HG03135 (cell line): ENCODE measurements around the gene ZNF385B.

Source experiments
- ATAC-seq: cut with Tn5 transposase; IDR thresholded peaks from one replicate; pipeline ENCODE4 v1.9.1; 2021; ENCODE audit warnings: mild to moderate bottlenecking, moderate library complexity; ENCODE audit not compliant: unreplicated experiment

The ZNF385B gene

DNA sequence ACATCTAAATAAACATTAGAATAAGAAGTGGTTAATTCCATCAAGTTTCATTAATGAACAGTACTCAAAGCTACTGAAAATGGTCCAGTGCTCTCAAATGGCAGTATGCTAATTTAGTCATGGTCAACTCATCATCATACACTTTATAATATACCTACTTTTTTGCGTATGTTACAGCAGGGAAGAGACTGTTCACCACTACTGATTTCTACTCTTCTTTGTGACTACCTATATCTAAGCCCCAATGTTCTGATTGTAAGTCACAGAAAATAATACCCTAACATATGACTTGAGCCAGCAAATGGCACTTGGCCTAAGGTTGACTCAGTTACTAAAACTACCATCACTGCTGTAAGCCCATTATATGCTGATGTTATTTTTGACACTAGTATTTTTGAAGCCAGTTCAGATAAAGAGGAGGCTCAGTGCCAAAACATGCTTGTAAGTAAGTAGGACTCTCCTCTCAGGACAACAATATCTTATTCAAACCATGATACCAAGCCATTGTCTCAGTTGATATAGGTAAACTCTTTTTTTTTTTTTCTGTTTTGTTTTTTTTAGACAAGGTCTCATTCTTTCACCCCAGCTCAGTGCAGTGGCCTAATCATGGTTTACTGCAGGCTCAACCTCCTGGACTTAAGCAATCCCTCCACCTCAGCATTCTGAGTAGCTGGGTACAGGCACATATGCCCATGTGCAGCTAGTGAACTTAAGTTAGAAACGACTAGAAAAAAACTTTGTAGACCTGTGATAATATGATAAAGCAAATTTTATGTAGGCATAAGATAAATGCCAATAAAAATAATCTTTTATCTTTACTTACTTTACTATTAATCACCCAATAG, 266.9 kb downstream of the ZNF385B start:
- no peak for ATAC-seq

DNA sequence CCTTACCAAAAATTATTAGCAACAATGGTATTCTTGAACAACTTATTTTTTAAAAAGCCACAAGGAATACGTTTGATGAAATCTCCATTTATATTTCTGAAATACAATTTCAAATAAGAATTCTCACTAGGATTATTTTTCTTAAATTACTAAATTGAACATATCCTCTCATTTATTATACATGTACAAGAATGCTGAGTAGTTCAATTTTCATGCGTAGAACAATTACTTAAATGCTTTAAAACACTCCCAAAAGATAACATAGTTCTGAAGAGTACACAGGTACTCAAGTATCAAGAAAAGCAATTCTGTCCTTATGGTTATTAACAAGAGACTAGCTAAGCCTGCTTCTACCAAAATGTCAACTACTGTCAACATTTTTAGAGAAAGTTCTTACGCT, 268.1 kb downstream of the ZNF385B start:
- no peak for ATAC-seq

DNA sequence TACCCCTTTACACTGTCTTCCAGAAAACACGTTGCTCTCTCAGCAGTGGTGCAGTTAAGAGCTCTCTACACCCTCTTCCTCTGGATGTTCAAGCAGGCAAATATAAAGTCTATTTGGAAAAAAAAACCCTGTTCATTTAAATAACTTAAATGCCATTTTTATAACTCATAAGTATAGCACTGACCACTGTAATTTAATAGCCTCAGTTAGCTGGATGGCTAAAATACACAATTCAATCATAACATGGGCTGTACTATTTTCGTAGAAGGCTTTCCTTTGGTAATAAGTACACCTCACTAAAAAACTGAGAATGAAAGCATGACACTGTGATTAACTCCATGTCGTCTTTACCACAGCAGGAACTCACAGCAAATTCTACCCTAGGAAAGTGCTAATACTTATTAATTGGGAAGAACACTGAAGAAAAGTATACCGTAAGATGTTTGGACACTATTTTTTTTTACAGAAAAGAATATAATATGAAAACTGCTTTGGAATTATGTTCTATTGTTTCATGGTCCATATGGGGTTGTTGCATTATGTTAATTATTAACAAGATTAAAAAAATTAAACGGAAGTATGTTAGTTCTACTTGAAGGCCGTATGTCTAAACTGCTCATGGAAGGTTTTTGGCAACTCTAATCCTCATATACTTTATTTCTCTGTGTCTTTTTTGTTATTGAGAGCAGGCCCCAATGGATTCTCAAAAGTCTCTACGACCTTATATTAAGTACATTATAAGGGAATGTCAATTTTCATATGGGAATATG, 269.1 kb downstream of the ZNF385B start:
- no peak for ATAC-seq

DNA sequence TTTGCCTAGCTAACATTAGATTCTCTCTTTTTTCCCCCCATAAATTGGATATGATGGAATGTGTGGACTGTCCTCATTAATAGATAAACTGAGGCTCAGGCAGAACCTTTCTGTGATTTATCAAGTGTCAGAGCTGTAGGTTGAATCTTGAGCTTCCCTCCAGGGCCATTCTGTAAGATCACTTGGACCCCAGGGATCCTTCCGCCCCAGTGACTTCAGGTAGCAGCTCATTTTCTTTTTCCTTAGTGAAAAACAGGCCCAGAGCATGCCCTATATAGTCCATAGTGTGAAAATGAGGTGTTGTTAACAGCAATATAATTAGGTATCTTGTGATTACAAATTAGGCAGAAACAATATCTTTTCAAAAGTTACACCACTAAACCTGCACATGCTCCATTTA, 269.7 kb downstream of the ZNF385B start:
- ATAC-seq = no peak

DNA sequence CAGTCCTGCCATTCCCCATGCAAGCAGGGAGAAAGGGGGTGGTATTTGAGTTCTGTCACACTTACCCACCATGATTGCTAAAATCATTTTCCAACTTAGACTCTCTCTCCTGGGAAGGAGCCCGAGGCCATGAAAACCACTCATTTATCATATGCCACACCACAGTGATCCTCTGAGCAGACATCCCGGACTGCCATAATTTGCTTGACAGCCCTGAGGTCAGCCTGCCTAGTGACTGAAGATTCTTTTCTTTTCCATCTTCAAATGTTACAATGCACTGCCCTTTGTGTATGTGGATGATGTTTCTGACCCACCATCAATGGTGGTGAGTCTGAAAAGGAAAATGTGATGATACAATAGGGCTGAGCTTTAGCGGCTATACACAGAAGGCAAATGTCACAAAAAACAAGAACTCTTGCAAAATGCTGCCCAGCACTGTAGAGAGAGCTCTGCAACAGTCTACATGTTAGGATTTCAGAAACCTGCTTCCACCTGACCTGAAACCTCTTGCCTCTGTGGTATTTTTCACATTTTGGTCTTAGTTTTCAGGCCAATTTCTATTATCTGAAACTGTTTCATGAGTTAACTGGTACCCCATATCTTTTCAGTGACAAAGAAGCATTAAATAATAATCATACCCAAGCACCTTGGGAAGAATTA, 272.8 kb downstream of the ZNF385B start:
- ATAC-seq = no peak

DNA sequence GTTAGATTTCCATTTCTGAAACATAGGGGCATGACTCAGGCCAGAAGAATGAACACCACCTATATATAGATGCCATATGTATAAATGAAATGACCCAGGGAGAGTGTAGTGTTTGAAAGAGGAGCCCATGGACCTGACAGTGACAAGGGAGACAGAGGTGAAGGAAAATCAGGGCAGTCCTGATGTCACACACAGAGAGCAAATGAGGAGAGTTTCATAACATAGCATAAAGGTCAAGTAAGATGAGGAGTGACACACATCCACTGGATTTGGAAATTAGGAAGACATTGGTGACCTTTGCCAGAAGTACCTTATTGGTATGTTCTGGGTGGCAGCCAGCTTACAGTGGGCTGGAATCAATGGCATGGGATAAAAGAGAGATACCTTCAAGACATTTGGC, 276.7 kb downstream of the ZNF385B start:
- ATAC-seq = no peak

DNA sequence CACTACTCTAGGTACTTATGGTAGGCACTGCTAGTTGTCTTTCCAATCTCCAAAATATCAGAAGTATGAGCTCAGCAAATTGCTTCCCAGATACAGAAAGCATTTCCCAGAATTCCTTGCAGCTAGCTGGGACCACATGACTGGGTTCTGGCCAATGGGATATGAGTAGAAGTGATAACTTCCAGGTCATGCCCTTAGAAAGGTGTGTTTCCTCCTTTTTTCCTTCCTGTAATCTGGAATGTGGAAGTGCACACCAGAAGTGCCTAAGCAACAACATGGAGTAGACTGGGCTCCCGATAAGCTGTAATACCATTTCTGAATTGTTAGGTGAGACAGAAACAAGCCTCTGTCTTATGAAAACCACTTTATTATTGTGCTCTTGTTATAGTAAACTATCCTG, 279.8 kb downstream of the ZNF385B start:
- ATAC-seq = no peak

DNA sequence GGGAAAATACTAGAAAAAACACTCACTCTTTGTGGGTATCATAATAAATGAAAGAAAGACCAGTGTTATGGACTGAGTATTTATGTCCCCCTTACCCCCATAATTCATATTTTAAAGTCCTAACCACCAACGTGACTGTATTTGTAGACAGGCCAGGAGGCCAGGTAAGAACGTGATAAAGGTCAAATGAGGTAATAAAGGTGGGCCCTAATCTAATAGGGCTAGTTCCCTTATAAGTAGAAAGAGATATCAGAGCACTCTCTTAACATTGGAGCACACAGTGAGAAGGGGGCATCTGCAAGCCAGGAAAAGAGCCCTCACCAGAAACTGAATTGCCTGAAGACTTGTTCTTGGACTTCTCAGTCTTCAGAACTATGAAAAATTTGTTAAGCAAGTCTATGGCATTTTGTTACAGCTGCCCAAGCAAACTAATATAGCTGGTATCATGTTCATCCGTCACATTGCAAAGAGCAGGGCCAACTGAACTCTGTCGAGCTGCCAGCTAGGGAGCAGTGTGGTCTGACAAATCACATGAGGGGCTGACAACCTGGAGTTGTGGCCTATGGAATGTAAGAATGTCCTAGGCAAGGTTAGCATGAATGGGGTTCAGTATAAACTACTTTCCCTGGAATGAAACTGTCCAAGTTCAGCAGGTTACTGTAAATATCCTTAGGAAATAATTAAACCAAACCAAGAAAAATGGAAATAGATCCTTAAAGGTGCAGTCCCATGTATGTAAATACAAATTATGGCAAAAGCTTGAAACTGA, 280.9 kb downstream of the ZNF385B start:
- ATAC-seq = no peak

DNA sequence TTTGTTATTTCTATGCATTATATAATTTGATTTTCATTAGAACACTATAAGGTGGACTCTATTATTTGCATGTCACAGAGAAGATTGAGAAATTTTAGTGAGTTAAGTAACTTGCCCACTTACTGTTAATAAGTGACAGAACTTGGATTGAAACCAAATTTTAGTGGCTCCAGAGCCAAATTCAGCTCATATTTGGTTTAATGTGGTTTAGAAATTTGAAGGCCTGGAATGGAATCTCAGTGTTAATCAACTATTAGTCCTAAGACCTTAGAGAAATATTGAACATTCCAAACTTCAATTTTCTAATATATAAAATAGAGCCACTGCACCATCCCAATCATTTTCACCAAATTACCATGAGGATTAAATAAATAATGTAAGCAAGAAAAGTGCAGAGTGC, 281.6 kb downstream of the ZNF385B start:
- no peak for ATAC-seq

DNA sequence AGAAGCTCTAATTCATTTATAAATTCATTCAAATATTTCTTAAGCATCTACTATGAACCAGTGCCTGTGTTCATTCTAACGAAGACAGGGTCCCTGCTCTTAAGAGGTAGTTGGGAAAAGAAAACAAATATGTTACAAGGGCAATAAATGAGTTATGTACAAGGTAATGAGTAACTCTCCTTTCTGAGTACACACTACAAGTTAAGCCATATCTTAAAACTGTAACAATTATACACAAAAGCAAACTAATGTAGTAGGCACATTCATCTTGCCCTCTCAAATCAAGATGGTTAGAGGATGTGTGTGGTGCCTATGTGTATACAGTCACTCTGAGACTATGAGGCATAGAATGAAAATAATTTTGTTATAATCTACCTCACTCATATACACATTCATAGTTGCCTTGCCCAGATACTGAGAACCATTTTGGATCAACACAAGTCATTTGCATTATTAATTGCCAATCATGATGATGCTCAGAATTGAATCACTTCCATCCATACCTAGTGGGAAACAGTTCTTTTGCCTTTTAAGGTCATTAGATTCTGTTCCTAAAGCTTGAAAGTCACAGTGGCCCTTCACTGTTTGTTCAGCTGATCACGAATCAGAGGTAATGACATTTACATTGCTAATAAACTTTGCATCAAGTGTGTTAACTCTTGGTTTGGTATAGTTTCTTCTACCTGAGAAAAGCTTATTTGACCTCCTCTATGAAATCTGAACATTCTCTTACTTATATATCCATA, 283.1 kb downstream of the ZNF385B start:
- ATAC-seq = no peak

DNA sequence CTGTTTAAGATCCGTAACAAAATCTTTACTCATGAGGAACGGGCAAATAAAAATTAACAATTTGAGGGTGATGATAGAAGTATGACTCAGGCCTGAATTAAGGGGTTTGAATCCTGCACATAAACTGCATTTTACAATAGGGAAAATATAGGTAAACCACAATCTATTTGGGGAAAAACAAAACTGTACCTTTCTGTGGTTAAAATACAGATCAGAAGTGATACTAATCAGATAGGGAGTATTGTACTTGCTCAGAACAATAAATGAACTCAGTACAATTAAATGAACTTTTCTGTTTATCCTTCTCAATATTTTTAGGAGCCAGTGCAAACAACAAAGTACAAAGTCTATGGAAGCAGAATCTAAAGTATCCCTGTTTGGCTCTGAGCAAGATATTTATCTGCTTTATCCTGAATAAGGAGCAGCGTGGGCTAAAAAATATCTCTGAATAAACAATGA, 287.3 kb downstream of the ZNF385B start:
- no peak for ATAC-seq

DNA sequence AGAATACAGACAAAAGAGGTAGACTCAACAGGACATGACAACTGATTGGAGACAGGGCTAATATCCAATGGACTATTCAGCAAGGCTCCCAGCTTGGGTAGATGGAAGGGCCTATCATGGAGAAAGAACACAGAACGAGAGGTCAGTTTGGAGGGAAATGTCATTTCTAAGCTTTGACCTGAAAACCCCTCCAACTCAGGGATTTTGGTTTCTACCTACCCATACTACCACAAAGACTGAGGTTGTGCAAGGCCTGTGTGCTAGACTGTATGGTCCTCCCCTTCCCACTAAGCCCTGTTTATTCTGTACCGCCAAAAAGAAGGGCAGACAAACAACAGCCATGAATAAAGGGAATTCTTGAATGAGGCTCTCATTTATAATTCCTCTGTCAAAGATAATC, 288.9 kb downstream of the ZNF385B start:
- no peak for ATAC-seq

DNA sequence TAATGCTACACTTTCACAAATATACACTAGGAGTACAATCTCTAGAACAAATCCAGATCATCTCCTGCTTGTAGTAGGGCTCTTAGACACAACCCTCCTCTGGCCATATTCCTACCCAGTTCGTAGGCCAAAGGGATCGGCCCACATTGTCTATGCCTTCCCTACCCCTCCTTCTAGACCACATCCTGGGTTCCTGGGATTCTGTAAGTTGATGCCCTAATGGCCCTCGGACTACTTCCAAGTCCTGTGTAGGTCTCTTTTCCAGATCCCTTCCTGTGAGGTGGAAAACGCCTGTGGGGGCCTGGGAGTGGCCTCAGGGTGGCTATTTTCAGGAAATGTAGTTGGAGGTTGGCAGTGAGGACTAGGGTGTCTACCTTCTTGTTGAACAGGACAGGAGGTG, 289.7 kb downstream of the ZNF385B start:
- no peak for ATAC-seq

DNA sequence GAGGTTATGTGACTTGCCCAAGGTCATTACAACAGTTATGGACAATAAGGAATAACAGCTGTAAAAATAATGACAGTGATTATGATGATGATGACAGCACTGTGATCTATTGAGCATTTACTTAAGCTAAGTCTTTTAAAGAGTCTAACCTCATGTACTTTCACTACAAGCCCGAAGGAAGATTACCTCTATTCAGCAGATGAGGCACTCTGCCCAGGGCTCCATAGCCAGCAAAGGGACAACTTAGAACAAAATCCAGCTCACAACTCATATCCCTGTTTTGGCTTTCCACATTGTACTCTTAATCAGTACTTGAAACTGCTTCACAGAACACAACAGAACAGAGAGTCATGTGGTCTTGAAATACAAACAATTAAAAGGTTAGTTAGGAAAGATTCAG, 290.2 kb downstream of the ZNF385B start:
- ATAC-seq = no peak

DNA sequence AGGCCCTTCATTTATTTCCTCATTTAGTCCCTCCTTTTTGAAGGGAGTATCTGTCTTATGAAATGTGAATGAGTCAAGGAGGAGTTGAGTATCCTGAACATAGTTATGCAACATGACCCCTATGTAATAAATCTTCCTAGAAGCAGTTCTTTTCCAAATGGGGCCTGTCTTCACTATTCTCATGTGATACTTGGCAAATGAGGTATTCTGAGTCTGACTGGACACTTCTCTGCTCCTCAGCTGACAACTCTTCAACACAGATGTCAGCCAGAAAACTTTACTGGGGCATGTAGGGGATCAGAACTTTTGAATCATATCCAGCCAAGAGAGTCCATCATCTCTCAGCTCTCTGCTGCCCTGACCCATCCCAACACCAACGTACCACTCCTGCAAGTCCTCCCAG, 291.6 kb downstream of the ZNF385B start:
- ATAC-seq = no peak

DNA sequence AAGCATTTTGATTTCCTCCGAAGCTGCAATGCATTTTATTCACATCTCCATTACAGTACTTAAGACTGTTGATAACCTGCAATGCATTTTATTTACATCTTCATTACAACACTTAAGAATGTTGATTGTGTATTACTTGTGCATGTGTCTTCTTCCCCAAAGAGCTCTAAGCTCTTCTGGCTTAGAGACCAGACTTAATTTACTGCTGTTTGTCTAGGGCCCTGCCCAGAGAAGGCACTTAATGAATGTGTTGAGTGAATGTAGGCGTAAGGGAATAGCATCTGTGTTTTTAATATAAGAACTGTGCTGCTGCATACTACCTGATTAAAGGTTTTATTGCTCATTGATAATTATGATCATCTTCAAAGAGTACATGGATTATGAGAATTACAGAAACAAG, 295.6 kb downstream of the ZNF385B start:
- ATAC-seq = no peak

DNA sequence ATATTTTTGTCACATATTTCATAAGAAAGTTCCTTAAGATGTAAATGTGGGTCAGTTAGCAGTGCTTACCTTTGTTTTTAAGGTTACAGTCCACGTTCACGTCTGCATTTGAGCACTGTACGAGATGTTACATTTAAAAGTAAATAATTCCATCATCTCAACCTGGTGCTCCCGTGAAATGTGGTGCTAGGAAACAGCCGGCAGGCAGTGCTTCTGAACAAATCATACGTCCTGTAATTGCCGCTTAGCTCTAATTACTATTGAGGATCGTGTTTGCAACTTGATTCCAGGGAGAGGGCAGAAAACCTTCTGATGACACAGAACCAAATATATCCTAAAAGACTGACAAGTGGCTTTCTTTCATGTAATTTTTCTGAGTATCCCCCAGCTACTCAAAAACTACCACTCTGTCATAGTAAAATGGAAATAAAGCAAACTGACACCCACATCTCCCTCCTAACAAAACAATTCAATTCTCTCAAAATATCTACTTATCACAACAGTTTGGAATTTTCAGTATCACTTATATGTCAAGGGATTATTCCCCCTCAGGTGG, 299.0 kb downstream of the ZNF385B start:
- no peak for ATAC-seq

DNA sequence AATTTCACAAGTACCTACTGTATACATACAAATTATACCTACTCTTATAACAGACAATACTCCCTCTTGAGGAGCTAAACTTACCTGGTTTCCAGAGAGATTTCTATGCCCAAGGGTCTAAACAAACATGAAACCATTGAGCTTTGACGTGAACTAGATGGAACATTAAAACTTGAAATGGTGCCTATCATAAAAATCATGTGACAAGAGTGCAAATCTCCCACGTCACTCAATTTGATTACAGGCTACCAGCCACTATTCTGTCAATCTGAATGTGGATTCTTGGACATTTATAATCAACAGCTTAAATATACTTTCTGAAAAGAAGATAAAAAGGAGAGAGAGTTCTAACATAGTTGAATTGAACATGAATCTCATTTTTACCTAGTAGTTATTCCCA, 299.7 kb downstream of the ZNF385B start:
- no peak for ATAC-seq

DNA sequence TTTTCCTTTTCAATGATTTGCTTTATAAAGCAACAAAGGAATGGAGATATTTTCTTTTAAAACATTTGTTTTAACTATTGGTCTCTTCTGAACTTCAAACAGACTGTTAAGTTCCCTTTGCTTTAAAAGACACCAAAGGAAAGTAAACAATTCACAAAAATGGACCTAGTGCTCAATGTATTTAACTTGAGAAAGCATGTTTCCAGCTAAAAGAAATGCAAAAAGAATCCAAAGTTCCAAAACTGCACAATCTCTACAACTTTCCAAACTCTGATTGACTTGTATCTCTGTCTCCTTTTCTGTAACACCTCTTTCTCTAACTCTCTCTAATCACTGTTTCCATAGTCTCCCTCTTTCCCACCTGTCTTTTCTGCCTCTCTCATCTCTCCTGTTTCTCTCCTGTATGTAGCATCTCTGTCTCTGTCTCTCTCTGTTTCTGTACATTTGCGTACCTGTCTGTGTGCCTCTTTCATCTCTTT, 301.1 kb downstream of the ZNF385B start:
- no peak for ATAC-seq
